HL-60 (cell line): ENCODE measurements around the gene NOLC1.
A peak's percentile ranks its signal among the peaks of the same experiment; 100 is the strongest.

Experiments
- DNase-seq, 2 experiments: peaks; one replicate each; pipeline ENCODE4 v3.0.0-alpha.2; 2010 to 2020; ENCODE audit warnings: low read depth in 1 of 2, low spot score in 1 of 2
- H3K27ac ChIP-seq: fragments of 250-450 bp; sonication (Bioruptor Pico); replicated peaks from 2 replicates; pipeline ENCODE4 v1.5.1; 2020; ENCODE audit warnings: mild to moderate bottlenecking, moderate library complexity
- H3K27me3 ChIP-seq: fragments of 250-450 bp; sonication (Bioruptor Pico); 2 replicates; pipeline ENCODE4 v1.5.1; 2021; ENCODE audit warnings: mild to moderate bottlenecking, moderate library complexity; ENCODE audit not compliant: insufficient read depth, poor library complexity, severe bottlenecking
- H3K4me3 ChIP-seq: replicated peaks from 2 replicates; pipeline ENCODE4 v1.5.1; 2011; ENCODE audit warnings: mild to moderate bottlenecking, control low read depth, low read length; ENCODE audit not compliant: insufficient read depth
- CTCF ChIP-seq: IDR thresholded peaks from one replicate; pipeline ENCODE4 v1.5.1; 2011; ENCODE audit warnings: low read length, control low read depth, inconsistent platforms; ENCODE audit not compliant: insufficient read depth
- GABPA ChIP-seq: IDR thresholded peaks from 2 replicates; pipeline ENCODE4 v1.6.1; 2012; ENCODE audit warnings: low read depth
- POLR2AphosphoS5 ChIP-seq: IDR thresholded peaks from 2 replicates; pipeline ENCODE4 v1.6.1; 2012; ENCODE audit warnings: low read depth
- REST ChIP-seq: IDR thresholded peaks from 2 replicates; pipeline ENCODE4 v1.6.1; 2012; ENCODE audit warnings: low read depth; ENCODE audit not compliant: insufficient replicate concordance
- SPI1 ChIP-seq: IDR thresholded peaks from 2 replicates; pipeline ENCODE4 v1.6.1; 2012; ENCODE audit warnings: low read depth, mild to moderate bottlenecking, borderline replicate concordance

Gene NOLC1

GRCh38 chr10:102113261-102113955 lies 38.8 kb upstream of the NOLC1 start:
- peak overlapping the region; percentile 88; the same call in 1 of the 2 replicates for H3K27ac ChIP-seq
- TF ChIP-seq SPI1 (no peak), GABPA (no peak), POLR2AphosphoS5 (no peak), CTCF (no peak), REST (no peak)
- no peak for DNase-seq
- H3K27me3 ChIP-seq = no peaks in the 10 kb centered on the region
- peak overlapping the region; percentile 74 for H3K4me3 ChIP-seq

- no peak for DNase-seq
- H3K27me3 ChIP-seq = no peaks in the 10 kb centered on the region
- no peak for TF ChIP-seq SPI1
- TF ChIP-seq REST = no peak
- no peak for TF ChIP-seq CTCF
- TF ChIP-seq GABPA = no peak
- no peak for TF ChIP-seq POLR2AphosphoS5
- peak overlapping the region; percentile 74 for H3K4me3 ChIP-seq
- peak overlapping the region; percentile 88 for H3K27ac ChIP-seq
These were observed 38.0 kb upstream of the NOLC1 start for GRCh38 chr10:102113956-102114857.

- Histone ChIP-seq H3K4me3 (peak overlapping the region; percentile 74), H3K27ac (peak overlapping the region; percentile 88), H3K27me3 (no peaks in the 10 kb centered on the region)
- TF ChIP-seq POLR2AphosphoS5 (peak; percentile 76), CTCF (no peak), SPI1 (peak; percentile 97), REST (no peak), GABPA (no peak)
- peak; percentile 78 to 92 for DNase-seq
These were observed 37.1 kb upstream of the NOLC1 start for GRCh38 chr10:102114861-102115618.
